Body of pancreas (tissue), 4 donors: ENCODE measurements around the gene SLC39A1.

ENCODE experiments used
- POLR2A ChIP-seq, 3 donors: fragments of 450-650 bp; IDR thresholded peaks; one replicate each; pipeline ENCODE4 v1.6.1; 2016; ENCODE audit warnings: antibody characterized with exemption in 3 of 3, mild to moderate bottlenecking in 2 of 3
- TF ChIP-seq, protein P1 (sequence below), 7 experiments: fragments of 450-650 bp in 4 of 7; fragments of 200-600 bp in 3 of 7; sonication (generic) in 3 of 7; IDR thresholded peaks; one replicate each; pipeline ENCODE4 v1.5.1; 2016 to 2019; ENCODE audit warnings: antibody characterized with exemption in 7 of 7

DNA sequence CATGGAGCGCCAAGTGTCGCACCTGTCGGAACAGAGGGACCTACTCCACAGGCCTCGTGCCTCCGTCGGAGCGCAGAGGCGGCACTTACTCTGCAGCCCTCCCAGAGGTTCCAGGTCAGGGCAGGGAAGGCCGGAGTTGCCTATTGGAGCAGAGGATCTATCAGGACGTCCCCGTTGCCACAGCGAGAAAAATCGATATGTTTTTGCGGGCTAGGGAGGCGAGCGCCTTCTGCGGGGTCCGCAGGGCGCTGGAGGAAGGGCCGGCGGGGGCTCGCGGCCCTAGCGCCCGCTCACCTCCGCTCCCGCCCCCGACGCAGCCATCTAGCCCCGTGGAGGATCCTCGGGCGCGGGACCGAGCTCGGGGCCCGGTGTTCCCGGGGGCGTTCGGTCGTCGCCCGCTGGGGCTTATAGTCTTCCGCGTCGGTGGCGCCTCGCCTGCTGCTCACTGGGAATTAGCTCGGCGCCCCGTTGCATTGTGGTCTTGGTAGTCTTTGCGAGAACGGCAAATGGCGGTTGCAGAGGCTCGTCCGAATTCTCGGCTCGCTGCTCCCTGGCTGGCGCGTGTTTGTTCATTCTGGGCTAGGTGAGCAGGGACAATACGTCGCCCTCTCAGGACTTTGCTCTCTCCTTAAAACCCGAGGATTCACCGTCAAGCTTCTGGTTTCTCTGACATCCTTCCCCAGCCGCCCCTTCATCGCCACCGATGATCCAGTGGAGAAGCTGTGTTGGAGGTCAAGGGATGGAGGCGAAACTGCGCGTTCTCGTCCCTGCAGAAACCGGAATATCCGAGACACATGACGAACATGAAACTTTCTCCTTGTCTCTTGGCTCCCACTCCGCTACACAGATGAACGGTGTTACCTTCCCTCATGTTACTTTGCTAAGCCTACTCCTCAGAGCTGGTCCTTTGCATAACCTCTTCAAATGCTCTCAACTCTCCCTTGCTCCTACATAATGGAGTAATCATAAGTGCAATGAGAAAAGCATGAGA is 14.2 kb upstream of the SLC39A1 start, which contains the start of gene JTB:
- peak; percentile 85 to 95 (median 90) for TF ChIP-seq POLR2A (IDR thresholded peaks at IDR 0.05)
- TF ChIP-seq, protein P1, sequence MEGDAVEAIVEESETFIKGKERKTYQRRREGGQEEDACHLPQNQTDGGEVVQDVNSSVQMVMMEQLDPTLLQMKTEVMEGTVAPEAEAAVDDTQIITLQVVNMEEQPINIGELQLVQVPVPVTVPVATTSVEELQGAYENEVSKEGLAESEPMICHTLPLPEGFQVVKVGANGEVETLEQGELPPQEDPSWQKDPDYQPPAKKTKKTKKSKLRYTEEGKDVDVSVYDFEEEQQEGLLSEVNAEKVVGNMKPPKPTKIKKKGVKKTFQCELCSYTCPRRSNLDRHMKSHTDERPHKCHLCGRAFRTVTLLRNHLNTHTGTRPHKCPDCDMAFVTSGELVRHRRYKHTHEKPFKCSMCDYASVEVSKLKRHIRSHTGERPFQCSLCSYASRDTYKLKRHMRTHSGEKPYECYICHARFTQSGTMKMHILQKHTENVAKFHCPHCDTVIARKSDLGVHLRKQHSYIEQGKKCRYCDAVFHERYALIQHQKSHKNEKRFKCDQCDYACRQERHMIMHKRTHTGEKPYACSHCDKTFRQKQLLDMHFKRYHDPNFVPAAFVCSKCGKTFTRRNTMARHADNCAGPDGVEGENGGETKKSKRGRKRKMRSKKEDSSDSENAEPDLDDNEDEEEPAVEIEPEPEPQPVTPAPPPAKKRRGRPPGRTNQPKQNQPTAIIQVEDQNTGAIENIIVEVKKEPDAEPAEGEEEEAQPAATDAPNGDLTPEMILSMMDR (IDR thresholded peaks at IDR 0.05): no peak
